Neural progenitor cell (in vitro differentiated cells): Measurements from ENCODE around the gene SAMMSON. TPM values are rescaled to one million over a fixed set of nuclear protein-coding genes. Genes with fewer than 3 reads are reported as not detected.
A peak's percentile ranks its signal among the peaks of the same experiment; 100 is the strongest.

Experiments
- DNase-seq: peaks from one replicate; pipeline ENCODE4 v3.0.0-alpha.2; 2016; ENCODE audit warnings: low spot score
- H2AFZ ChIP-seq: fragments of 200-600 bp; sonication (generic); replicated peaks from 2 replicates; pipeline ENCODE4 v1.6.1; 2016; ENCODE audit warnings: antibody characterized with exemption
- H3F3A ChIP-seq: fragments of 200-600 bp; sonication (generic); 2 replicates; pipeline ENCODE4 v1.6.1; 2016; ENCODE audit warnings: antibody characterized with exemption, low read depth
- H3K27ac ChIP-seq: fragments of 200-600 bp; sonication (generic); 2 replicates; pipeline ENCODE4 v1.5.1; 2016; ENCODE audit warnings: mild to moderate bottlenecking
- H3K27me3 ChIP-seq: fragments of 200-600 bp; sonication (generic); 2 replicates; pipeline ENCODE4 v1.6.1; 2016; ENCODE audit warnings: mild to moderate bottlenecking, moderate library complexity
- H3K36me3 ChIP-seq: fragments of 200-600 bp; sonication (generic); 2 replicates; pipeline ENCODE4 v1.5.1; 2016
- H3K4me1 ChIP-seq: fragments of 200-600 bp; sonication (generic); 2 replicates; pipeline ENCODE4 v1.6.1; 2016; ENCODE audit warnings: mixed run types
- H3K4me2 ChIP-seq: fragments of 200-600 bp; sonication (generic); 2 replicates; pipeline ENCODE4 v1.6.1; 2016
- H3K4me3 ChIP-seq: fragments of 200-600 bp; sonication (generic); 2 replicates; pipeline ENCODE4 v1.5.1; 2016
- H3K79me2 ChIP-seq: fragments of 200-600 bp; sonication (generic); 2 replicates; pipeline ENCODE4 v1.6.1; 2016; ENCODE audit warnings: low read depth
- H3K9ac ChIP-seq: fragments of 200-600 bp; sonication (generic); 2 replicates; pipeline ENCODE4 v1.6.1; 2016
- H3K9me3 ChIP-seq: fragments of 200-600 bp; sonication (generic); 2 replicates; pipeline ENCODE4 v1.5.1; 2016; ENCODE audit warnings: low read depth
- H4K20me1 ChIP-seq: fragments of 200-600 bp; sonication (generic); 2 replicates; pipeline ENCODE4 v1.6.1; 2016; ENCODE audit warnings: low read depth
- H3K27ac Mint-ChIP-seq: 3 replicates; pipeline ENCODE4 v1.8.0; 2021; ENCODE audit warnings: mixed read lengths
- H3K27me3 Mint-ChIP-seq: 2 replicates; pipeline ENCODE4 v1.8.0; 2022; ENCODE audit warnings: low read depth, mild to moderate bottlenecking, inconsistent platforms, moderate library complexity, mixed read lengths; ENCODE audit not compliant: insufficient read depth
- H3K36me3 Mint-ChIP-seq: 3 replicates; pipeline ENCODE4 v1.8.0; 2021; ENCODE audit warnings: mixed read lengths
- H3K4me1 Mint-ChIP-seq: 3 replicates; pipeline ENCODE4 v1.8.0; 2021; ENCODE audit warnings: mixed read lengths
- H3K4me3 Mint-ChIP-seq: 3 replicates; pipeline ENCODE4 v1.8.0; 2021; ENCODE audit warnings: mild to moderate bottlenecking, moderate library complexity, mixed read lengths
- H3K9me3 Mint-ChIP-seq: 3 replicates; pipeline ENCODE4 v1.8.0; 2020; ENCODE audit warnings: mixed read lengths
- CTCF ChIP-seq: fragments of 200-600 bp; sonication (generic); IDR thresholded peaks from 2 replicates; pipeline ENCODE4 v1.5.1; 2017; ENCODE audit warnings: antibody characterized with exemption, mild to moderate bottlenecking
- EZH2 ChIP-seq: fragments of 200-600 bp; sonication (generic); IDR thresholded peaks from 2 replicates; pipeline ENCODE4 v1.6.1; 2017; ENCODE audit warnings: antibody characterized with exemption, mild to moderate bottlenecking, moderate library complexity
- EZH2phosphoT487 ChIP-seq: fragments of 200-600 bp; sonication (generic); IDR thresholded peaks from 2 replicates; pipeline ENCODE4 v1.6.1; 2017; ENCODE audit warnings: antibody characterized with exemption
- total RNA-seq: library from RNA; depleted of rRNA; stranded (reverse); fragments of >200 nt; gene quantifications from 2 replicates; pipeline ENCODE4 v1.2.3, GENCODE V29; 2015; ENCODE audit warnings: low replicate concordance

Gene SAMMSON
- total RNA-seq, 1 donor from 2014 or later: not detected

- no peaks in the 10 kb centered on the region for H3K9me3 Mint-ChIP-seq
- H3K4me1 ChIP-seq: peaks cover 12% of the 10 kb centered on the region
- no peaks in the 10 kb centered on the region for H3K36me3 ChIP-seq
- no peaks in the 10 kb centered on the region for H3K9me3 ChIP-seq
- no peak overlapping the region for H2AFZ ChIP-seq
- peaks cover 25% of the 10 kb centered on the region for H3K4me1 Mint-ChIP-seq
- no peaks in the 10 kb centered on the region for H3K27me3 ChIP-seq
- no peaks in the 10 kb centered on the region for H3K79me2 ChIP-seq
- no peak overlapping the region for H3K4me3 Mint-ChIP-seq
- DNase-seq: no peak
- no peak overlapping the region for H3K4me3 ChIP-seq
- TF ChIP-seq EZH2: no peak
- TF ChIP-seq EZH2phosphoT487: no peak
- no peak for TF ChIP-seq CTCF
- no peaks in the 10 kb centered on the region for H3F3A ChIP-seq
- H3K27ac ChIP-seq: no peak overlapping the region
- no peak overlapping the region for H3K4me2 ChIP-seq
- H3K27ac Mint-ChIP-seq: no peak overlapping the region
- H4K20me1 ChIP-seq: no peaks in the 10 kb centered on the region
- no peaks in the 10 kb centered on the region for H3K36me3 Mint-ChIP-seq
- no peak overlapping the region for H3K9ac ChIP-seq
- H3K27me3 Mint-ChIP-seq: no peaks in the 10 kb centered on the region
Measured at GRCh38 chr3:69997631-69998307, 1.8 kb upstream of the SAMMSON start.

- Histone ChIP-seq H3K9ac (no peak overlapping the region), H3K4me2 (no peak overlapping the region), H3K27ac (no peak overlapping the region), H3K9me3 (no peaks in the 10 kb centered on the region), H3K27me3 (no peaks in the 10 kb centered on the region), H3K36me3 (no peaks in the 10 kb centered on the region), H3F3A (no peaks in the 10 kb centered on the region), H3K4me3 (no peak overlapping the region), H3K79me2 (no peaks in the 10 kb centered on the region), H4K20me1 (no peaks in the 10 kb centered on the region), H3K4me1 (peaks cover 12% of the 10 kb centered on the region), H2AFZ (no peak overlapping the region)
- Mint-ChIP-seq H3K27ac (peak overlapping the region; percentile 31), H3K27me3 (no peaks in the 10 kb centered on the region), H3K9me3 (no peaks in the 10 kb centered on the region), H3K4me3 (no peak overlapping the region), H3K4me1 (peaks cover 25% of the 10 kb centered on the region), H3K36me3 (no peaks in the 10 kb centered on the region)
- DNase-seq: no peak
- TF ChIP-seq EZH2 (no peak), CTCF (no peak), EZH2phosphoT487 (no peak)
Measured at GRCh38 chr3:69998759-69999139, 784 bp upstream of the SAMMSON start.

GRCh38 chr3:70000028-70000410 lies 486 bp downstream of the SAMMSON start:
- H3K4me1 ChIP-seq: peaks cover 12% of the 10 kb centered on the region
- H3K4me3 Mint-ChIP-seq: no peak overlapping the region
- H3F3A ChIP-seq: no peaks in the 10 kb centered on the region
- no peak overlapping the region for H3K4me3 ChIP-seq
- H3K9me3 ChIP-seq: no peaks in the 10 kb centered on the region
- H3K4me1 Mint-ChIP-seq: peaks cover 25% of the 10 kb centered on the region
- H3K36me3 ChIP-seq: no peaks in the 10 kb centered on the region
- H3K4me2 ChIP-seq: no peak overlapping the region
- H3K27me3 ChIP-seq: no peaks in the 10 kb centered on the region
- no peak overlapping the region for H3K27ac ChIP-seq
- no peaks in the 10 kb centered on the region for H3K36me3 Mint-ChIP-seq
- no peak overlapping the region for H3K9ac ChIP-seq
- H3K27ac Mint-ChIP-seq: peak overlapping the region; percentile 53
- H3K27me3 Mint-ChIP-seq: no peaks in the 10 kb centered on the region
- H2AFZ ChIP-seq: no peak overlapping the region
- no peaks in the 10 kb centered on the region for H4K20me1 ChIP-seq
- no peak for TF ChIP-seq CTCF
- no peak for TF ChIP-seq EZH2
- TF ChIP-seq EZH2phosphoT487: no peak
- H3K9me3 Mint-ChIP-seq: no peaks in the 10 kb centered on the region
- DNase-seq: no peak
- no peaks in the 10 kb centered on the region for H3K79me2 ChIP-seq
